ENCODE measurements around the gene MAB21L3. TPM values are rescaled to one million over a fixed set of nuclear protein-coding genes. Genes with fewer than 3 reads are reported as not detected.

The MAB21L3 gene
- total RNA-seq, 1 donor from 2014 or later: 0.20 TPM

- Mint-ChIP-seq H3K36me3 (ENCODE audit: low read depth) (peaks cover 3% of the 10 kb centered on the region), H3K9me3 (ENCODE audit: low read depth) (no peaks in the 10 kb centered on the region), H3K4me1 (ENCODE audit: low read depth) (peaks cover 13% of the 10 kb centered on the region), H3K27me3 (ENCODE audit: low read depth) (no peaks in the 10 kb centered on the region), H3K27ac (ENCODE audit: unreplicated experiment) (peak overlapping the region; percentile 60), H3K4me3 (ENCODE audit: unreplicated experiment) (no peak overlapping the region)
- TF ChIP-seq CTCF (IDR thresholded peaks at IDR 0.05): no peak
- no peak for DNase-seq (ENCODE audit: low spot score)
Observed at GRCh38 chr1:116115476-116116439, 4.6 kb downstream of the MAB21L3 start.

GRCh38 chr1:116118471-116118870 is 7.3 kb downstream of the MAB21L3 start:
- no peak for TF ChIP-seq CTCF (IDR thresholded peaks at IDR 0.05)
- no peak overlapping the region for H3K27ac Mint-ChIP-seq (ENCODE audit: unreplicated experiment)
- H3K27me3 Mint-ChIP-seq (ENCODE audit: low read depth): no peaks in the 10 kb centered on the region
- H3K9me3 Mint-ChIP-seq (ENCODE audit: low read depth): no peaks in the 10 kb centered on the region
- no peak for DNase-seq (ENCODE audit: low spot score)
- H3K4me1 Mint-ChIP-seq (ENCODE audit: low read depth): peaks cover 25% of the 10 kb centered on the region
- H3K4me3 Mint-ChIP-seq (ENCODE audit: unreplicated experiment): no peak overlapping the region
- peaks cover 3% of the 10 kb centered on the region for H3K36me3 Mint-ChIP-seq (ENCODE audit: low read depth)

- peaks cover 3% of the 10 kb centered on the region for H3K36me3 Mint-ChIP-seq (ENCODE audit: low read depth)
- H3K27ac Mint-ChIP-seq (ENCODE audit: unreplicated experiment): no peak overlapping the region
- no peaks in the 10 kb centered on the region for H3K27me3 Mint-ChIP-seq (ENCODE audit: low read depth)
- peaks cover 26% of the 10 kb centered on the region for H3K4me1 Mint-ChIP-seq (ENCODE audit: low read depth)
- H3K9me3 Mint-ChIP-seq (ENCODE audit: low read depth): no peaks in the 10 kb centered on the region
- no peak for TF ChIP-seq CTCF (IDR thresholded peaks at IDR 0.05)
- no peak for DNase-seq (ENCODE audit: low spot score)
- no peak overlapping the region for H3K4me3 Mint-ChIP-seq (ENCODE audit: unreplicated experiment)
Observed at GRCh38 chr1:116119876-116120275, 8.7 kb downstream of the MAB21L3 start.

- H3K4me3 Mint-ChIP-seq (ENCODE audit: unreplicated experiment): no peak overlapping the region
- peaks cover 3% of the 10 kb centered on the region for H3K36me3 Mint-ChIP-seq (ENCODE audit: low read depth)
- peaks cover 2% of the 10 kb centered on the region for H3K27me3 Mint-ChIP-seq (ENCODE audit: low read depth)
- H3K27ac Mint-ChIP-seq (ENCODE audit: unreplicated experiment): peak overlapping the region; percentile 1
- no peak for TF ChIP-seq CTCF (IDR thresholded peaks at IDR 0.05)
- H3K4me1 Mint-ChIP-seq (ENCODE audit: low read depth): peaks cover 13% of the 10 kb centered on the region
- DNase-seq (ENCODE audit: low spot score): peak; percentile 48
- H3K9me3 Mint-ChIP-seq (ENCODE audit: low read depth): no peaks in the 10 kb centered on the region
Observed at GRCh38 chr1:116122955-116123757, 12.0 kb downstream of the MAB21L3 start.

GRCh38 chr1:116123837-116124533 is 12.8 kb downstream of the MAB21L3 start:
- peaks cover 5% of the 10 kb centered on the region for H3K36me3 Mint-ChIP-seq (ENCODE audit: low read depth)
- no peak for TF ChIP-seq CTCF (IDR thresholded peaks at IDR 0.05)
- H3K9me3 Mint-ChIP-seq (ENCODE audit: low read depth): no peaks in the 10 kb centered on the region
- no peak for DNase-seq (ENCODE audit: low spot score)
- H3K27me3 Mint-ChIP-seq (ENCODE audit: low read depth): peaks cover 7% of the 10 kb centered on the region
- peaks cover 13% of the 10 kb centered on the region for H3K4me1 Mint-ChIP-seq (ENCODE audit: low read depth)
- no peak overlapping the region for H3K27ac Mint-ChIP-seq (ENCODE audit: unreplicated experiment)
- no peak overlapping the region for H3K4me3 Mint-ChIP-seq (ENCODE audit: unreplicated experiment)
